Measurements from ENCODE around the gene NDOR1.

NDOR1 gene

GRCh38 chr9:137262909-137263285 lies 57.4 kb downstream of the NDOR1 start:
- no peak for DNase-seq (ENCODE audit: low spot score)

DNA sequence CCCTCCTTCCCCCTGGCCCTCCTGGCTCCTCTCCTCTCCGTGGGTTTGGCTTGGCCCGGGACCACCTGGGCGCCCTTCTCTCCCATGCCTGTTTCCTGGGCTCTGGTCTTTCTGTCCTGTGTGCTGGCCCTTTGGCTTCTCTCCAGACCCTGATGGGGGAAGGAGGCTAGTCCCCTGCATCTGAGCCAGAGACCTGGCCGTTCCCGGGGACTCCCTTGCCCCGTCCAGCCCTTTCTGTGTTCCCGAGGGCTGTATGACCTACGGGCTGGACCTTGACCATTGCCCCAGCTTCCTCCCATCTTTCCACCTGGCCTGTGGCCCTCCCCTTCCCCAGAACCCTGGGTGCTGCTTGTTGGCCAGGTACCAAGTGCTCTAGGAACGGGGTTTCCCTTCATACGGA lies 58.0 kb downstream of the NDOR1 start:
- no peak for DNase-seq (ENCODE audit: low spot score)

DNA sequence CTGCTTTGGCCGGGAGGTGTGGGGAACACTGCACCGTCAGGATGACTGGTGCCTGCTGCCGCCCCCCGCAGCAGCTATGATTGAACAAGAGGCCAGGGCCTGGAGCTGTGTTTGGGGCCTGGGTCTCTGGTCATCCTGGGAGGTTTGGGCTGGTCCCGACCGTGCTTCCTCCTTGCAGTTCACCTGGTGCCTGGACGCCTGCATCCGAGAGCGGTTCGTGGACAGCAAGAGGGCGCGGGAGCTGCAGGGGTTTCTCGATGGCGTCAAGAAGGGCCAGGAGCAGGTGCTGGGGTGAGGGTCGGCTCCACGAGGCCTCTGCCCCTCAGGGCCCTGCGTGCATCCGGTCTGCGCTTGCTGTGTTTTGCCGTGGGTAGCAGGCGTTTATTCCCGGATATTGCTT lies 58.6 kb downstream of the NDOR1 start:
- no peak for DNase-seq (ENCODE audit: low spot score)

- DNase-seq (ENCODE audit: low spot score), result no peak
These were observed 60.1 kb downstream of the NDOR1 start for GRCh38 chr9:137265496-137266161.

DNA sequence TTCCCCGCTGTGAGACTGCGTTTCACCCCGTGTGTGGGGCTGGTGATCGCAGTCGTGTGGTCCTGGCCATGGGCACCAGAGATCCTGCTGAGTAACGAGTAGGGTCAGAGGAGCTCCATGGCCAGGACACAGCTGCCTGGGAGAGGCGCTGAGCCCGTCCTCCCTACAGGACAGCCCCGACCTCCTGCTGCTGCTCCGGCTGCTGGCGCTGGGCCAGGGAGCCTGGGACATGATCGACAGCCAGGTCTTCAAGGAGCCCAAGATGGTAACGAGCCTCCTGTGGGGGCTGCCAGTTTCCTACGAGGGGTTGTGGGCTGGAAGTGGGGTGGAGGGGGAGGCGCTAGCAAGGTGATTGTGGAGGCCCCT lies 60.6 kb downstream of the NDOR1 start:
- no peak for DNase-seq (ENCODE audit: low spot score)

Measured in iPS-NIHi11 (cell line).